HepG2 (cell line): Measurements from ENCODE around the gene ATP1B2. TPM values are rescaled to one million over a fixed set of nuclear protein-coding genes. Genes with fewer than 3 reads are reported as not detected.
A peak's percentile ranks its signal among the peaks of the same experiment; 100 is the strongest.

ENCODE experiments used
- AHDC1 ChIP-seq: sonication (generic); formaldehyde crosslinking; IDR thresholded peaks from 2 replicates; pipeline ENCODE4 v1.5.1; 2020; ENCODE audit warnings: mild to moderate bottlenecking, missing genetic modification reagents, borderline replicate concordance
- HIC2 ChIP-seq: sonication (generic); formaldehyde crosslinking; IDR thresholded peaks from 2 replicates; pipeline ENCODE4 v1.9.0; 2022; ENCODE audit warnings: low read depth, missing genetic modification reagents
- MBD4 ChIP-seq: IDR thresholded peaks from 2 replicates; pipeline ENCODE4 v1.6.1; 2012; ENCODE audit warnings: low read length, inconsistent platforms, borderline replicate concordance
- MED8 ChIP-seq: sonication (generic); formaldehyde crosslinking; IDR thresholded peaks from 2 replicates; pipeline ENCODE4 v1.8.1; 2023; ENCODE audit warnings: mild to moderate bottlenecking, missing genetic modification reagents; ENCODE audit not compliant: insufficient replicate concordance
- MYNN ChIP-seq: sonication (generic); formaldehyde crosslinking; IDR thresholded peaks from 2 replicates; pipeline ENCODE4 v1.4.0; 2020; ENCODE audit warnings: mild to moderate bottlenecking, low read depth, missing genetic modification reagents
- NFIB ChIP-seq: sonication (generic); formaldehyde crosslinking; IDR thresholded peaks from 2 replicates; pipeline ENCODE4 v1.9.0; 2021; ENCODE audit warnings: missing genetic modification reagents, mild to moderate bottlenecking, borderline replicate concordance
- PLRG1 ChIP-seq: fragments of 450-650 bp; conservative IDR thresholded peaks from 2 replicates; pipeline ENCODE4 v1.6.1; 2016
- THYN1 ChIP-seq: sonication (generic); formaldehyde crosslinking; IDR thresholded peaks from 2 replicates; pipeline ENCODE4 v1.8.1; 2023; ENCODE audit warnings: low read depth, mild to moderate bottlenecking, moderate library complexity, missing genetic modification reagents, borderline replicate concordance
- YEATS4 ChIP-seq: sonication (generic); formaldehyde crosslinking; IDR thresholded peaks from 2 replicates; pipeline ENCODE4 v1.4.0; 2020; ENCODE audit warnings: missing genetic modification reagents, borderline replicate concordance
- ZBTB7B ChIP-seq: sonication (generic); formaldehyde crosslinking; IDR thresholded peaks from 2 replicates; pipeline ENCODE4 v1.4.0; 2020; ENCODE audit warnings: missing genetic modification reagents
- ZFP41 ChIP-seq: sonication (generic); formaldehyde crosslinking; IDR thresholded peaks from 2 replicates; pipeline ENCODE4 v1.4.0; 2020; ENCODE audit warnings: mild to moderate bottlenecking, missing genetic modification reagents, borderline replicate concordance
- ZNF101 ChIP-seq: sonication (generic); formaldehyde crosslinking; IDR thresholded peaks from 2 replicates; pipeline ENCODE4 v1.4.0; 2020; ENCODE audit warnings: mild to moderate bottlenecking, low read depth, missing genetic modification reagents, borderline replicate concordance
- ZNF138 ChIP-seq: sonication (generic); formaldehyde crosslinking; IDR thresholded peaks from 2 replicates; pipeline ENCODE4 v1.5.0; 2020; ENCODE audit warnings: mild to moderate bottlenecking, low read depth, missing genetic modification reagents
- ZNF205 ChIP-seq: IDR thresholded peaks from 2 replicates; pipeline ENCODE4 v1.6.1; 2018; ENCODE audit warnings: missing biosample characterization, missing genetic modification reagents
- ZNF563 ChIP-seq: sonication (generic); formaldehyde crosslinking; IDR thresholded peaks from 2 replicates; pipeline ENCODE4 v1.8.0; 2022; ENCODE audit warnings: mild to moderate bottlenecking, moderate library complexity, missing genetic modification reagents
- ZNF570 ChIP-seq: sonication (generic); formaldehyde crosslinking; IDR thresholded peaks from 2 replicates; pipeline ENCODE4 v1.4.0; 2020; ENCODE audit warnings: mild to moderate bottlenecking, missing genetic modification reagents, borderline replicate concordance
- ZNF574 ChIP-seq: sonication (generic); formaldehyde crosslinking; IDR thresholded peaks from 2 replicates; pipeline ENCODE4 v1.4.0; 2020; ENCODE audit warnings: missing genetic modification reagents
- ZNF703 ChIP-seq: sonication (generic); formaldehyde crosslinking; IDR thresholded peaks from 2 replicates; pipeline ENCODE4 v1.5.1; 2020; ENCODE audit warnings: missing genetic modification reagents, mild to moderate bottlenecking, moderate library complexity, borderline replicate concordance
- polyA plus RNA-seq, 8 experiments: library from polyadenylated mRNA; depleted of rRNA in 3 of 8; stranded (reverse) in 7 of 8; unstranded in 1 of 8; fragments of >200 nt; fragmentation: Illumina TruSeq in 4 of 8; extraction: Trizol in 4 of 8; gene quantifications; 2 replicates each; pipeline versions ENCODE4 v1.2.1 to v1.2.3, GENCODE V29; 2011 to 2016; ENCODE audit warnings: low read depth in 4 of 8, missing spikeins in 1 of 8, mixed read lengths in 1 of 8; ENCODE audit not compliant: insufficient read depth in 1 of 8
- total RNA-seq, 5 experiments: library from RNA; depleted of rRNA; stranded (reverse); fragments of >200 nt; fragmentation: Illumina TruSeq; extraction: Trizol; gene quantifications; 2 replicates each; pipeline ENCODE4 v1.2.3, GENCODE V29; 2016; ENCODE audit warnings: low read depth in 1 of 5

ATP1B2 gene
- total and polyA plus RNA-seq, 2 of the 13 experiments (the other 11 are each of a cell fraction or from before 2014, with no cell fraction given) = not detected

GRCh38 chr17:7627250-7628121 is 23.2 kb upstream of the ATP1B2 start, which contains the start of gene SAT2 (continued):
- TF ChIP-seq PLRG1 (no peak), ZFP41 (no peak), ZNF703 (CRISPR knock-in tag) (no peak), ZNF574 (CRISPR knock-in tag) (peak; percentile 64), NFIB (CRISPR knock-in tag) (no peak), YEATS4 (CRISPR knock-in tag) (peak; percentile 71; the same call in 1 of the 2 replicates), HIC2 (0 out of 2 replicates have a peak, but pooled peaks have one; percentile 41), MBD4 (no peak), ZNF138 (CRISPR knock-in tag) (no peak), ZNF101 (CRISPR knock-in tag) (no peak), ZBTB7B (CRISPR knock-in tag) (no peak; the same call in 1 of the 2 replicates), ZNF570 (CRISPR knock-in tag) (no peak), MYNN (CRISPR knock-in tag) (no peak), ZNF205 (CRISPR knock-in tag) (0 out of 2 replicates have a peak, but pooled peaks have one; percentile 33), ZNF563 (CRISPR knock-in tag) (peak; percentile 17; the same call in 1 of the 2 replicates), THYN1 (CRISPR knock-in tag) (no peak), MED8 (CRISPR knock-in tag) (no peak), AHDC1 (0 out of 2 replicates have a peak, but pooled peaks have one; percentile 28)
